NCI-H1694 treated with DMSO at 0.1 percent for 48 hours (cell line): Measurements from ENCODE around the gene TNIK.

Experiments used
- DNase-seq: peaks from one replicate; lab custom pipeline; 2025; lab: John Stamatoyannopoulos, UW

TNIK gene

GRCh38 chr3:171340434-171340833, 119.8 kb downstream of the TNIK start:
- DNase-seq: no peak

- DNase-seq: no peak
Observed at GRCh38 chr3:171339598-171339997, 120.6 kb downstream of the TNIK start.

- DNase-seq: no peak
Observed at GRCh38 chr3:171336406-171336805, 123.8 kb downstream of the TNIK start.

- DNase-seq: no peak
Observed at GRCh38 chr3:171335559-171335958, 124.6 kb downstream of the TNIK start.

GRCh38 chr3:171334465-171334811, 125.8 kb downstream of the TNIK start:
- no peak for DNase-seq

- no peak for DNase-seq
Observed at GRCh38 chr3:171333784-171334464, 126.3 kb downstream of the TNIK start.

GRCh38 chr3:171330938-171331337, 129.3 kb downstream of the TNIK start:
- no peak for DNase-seq

- DNase-seq: no peak
Observed at GRCh38 chr3:171329746-171330145, 130.5 kb downstream of the TNIK start.

GRCh38 chr3:171328419-171329082, 131.7 kb downstream of the TNIK start:
- no peak for DNase-seq

GRCh38 chr3:171327441-171328174, 132.6 kb downstream of the TNIK start:
- DNase-seq: no peak

- no peak for DNase-seq
Observed at GRCh38 chr3:171326717-171327440, 133.3 kb downstream of the TNIK start.

- DNase-seq: no peak
Observed at GRCh38 chr3:171323938-171324536, 136.2 kb downstream of the TNIK start.

- DNase-seq: peak; percentile 16
Observed at GRCh38 chr3:171321559-171322360, 138.4 kb downstream of the TNIK start.

GRCh38 chr3:171320750-171321558, 139.3 kb downstream of the TNIK start:
- DNase-seq: peak; percentile 34

- no peak for DNase-seq
Observed at GRCh38 chr3:171317171-171317570, 143.0 kb downstream of the TNIK start.

- no peak for DNase-seq
Observed at GRCh38 chr3:171315919-171316318, 144.3 kb downstream of the TNIK start.

GRCh38 chr3:171315101-171315500, 145.1 kb downstream of the TNIK start:
- no peak for DNase-seq

- no peak for DNase-seq
Observed at GRCh38 chr3:171314341-171314740, 145.9 kb downstream of the TNIK start.

GRCh38 chr3:171313702-171314101, 146.5 kb downstream of the TNIK start:
- no peak for DNase-seq

GRCh38 chr3:171312741-171313140, 147.5 kb downstream of the TNIK start:
- no peak for DNase-seq
